Activated effector memory CD4-positive, alpha-beta T cell treated with anti-CD3 and anti-CD28 coated beads, Interleukin-2, amount 50 U/mL, for 16 hours (primary cell): ENCODE data around the gene C16orf74.

Experiments
- DNase-seq: peaks from one replicate; pipeline ENCODE4 v3.0.0-alpha.2; 2020

Gene C16orf74

DNA sequence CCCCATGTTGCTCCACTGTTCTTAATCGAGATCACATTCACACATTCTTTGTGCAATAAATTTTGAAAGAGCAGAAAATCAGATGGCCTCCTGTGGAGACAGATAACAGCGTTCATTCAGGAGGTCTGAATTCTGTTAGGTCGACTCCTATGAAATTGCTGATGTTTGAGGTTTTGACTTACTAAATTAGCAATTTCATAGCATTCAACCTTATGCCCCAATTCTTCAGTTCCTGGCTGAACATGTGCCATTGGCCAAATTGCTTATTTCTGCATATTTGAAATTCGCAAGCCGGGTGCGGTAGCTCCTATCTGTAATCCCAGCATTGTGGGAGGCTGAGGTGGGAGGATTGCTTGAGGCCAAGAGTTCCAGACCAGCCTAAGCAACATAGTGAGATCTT is 22.1 kb upstream of the C16orf74 start:
- DNase-seq, result no peak

DNA sequence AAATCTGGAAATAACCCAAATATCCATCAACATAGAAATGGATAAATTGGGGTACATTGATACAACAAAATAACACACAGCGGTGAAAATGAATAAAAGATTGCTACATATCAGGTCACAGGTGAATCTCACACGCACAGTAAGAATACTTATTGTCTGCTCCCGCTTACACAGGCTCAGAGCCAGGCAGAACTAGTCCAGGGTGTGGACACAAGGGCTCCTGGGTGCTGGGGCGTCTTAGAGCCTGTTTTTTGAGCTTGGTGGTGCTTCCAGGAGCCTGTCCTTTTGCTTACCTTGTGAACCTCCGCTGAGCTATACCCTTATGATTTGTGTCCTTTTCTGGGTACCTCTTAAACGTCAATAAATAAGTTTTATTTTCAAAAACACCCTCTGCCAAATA is 19.8 kb upstream of the C16orf74 start:
- DNase-seq, result no peak

GRCh38 chr16:85768199-85768598 is 17.3 kb upstream of the C16orf74 start:
- no peak for DNase-seq

GRCh38 chr16:85767531-85767930 is 16.6 kb upstream of the C16orf74 start:
- no peak for DNase-seq

DNA sequence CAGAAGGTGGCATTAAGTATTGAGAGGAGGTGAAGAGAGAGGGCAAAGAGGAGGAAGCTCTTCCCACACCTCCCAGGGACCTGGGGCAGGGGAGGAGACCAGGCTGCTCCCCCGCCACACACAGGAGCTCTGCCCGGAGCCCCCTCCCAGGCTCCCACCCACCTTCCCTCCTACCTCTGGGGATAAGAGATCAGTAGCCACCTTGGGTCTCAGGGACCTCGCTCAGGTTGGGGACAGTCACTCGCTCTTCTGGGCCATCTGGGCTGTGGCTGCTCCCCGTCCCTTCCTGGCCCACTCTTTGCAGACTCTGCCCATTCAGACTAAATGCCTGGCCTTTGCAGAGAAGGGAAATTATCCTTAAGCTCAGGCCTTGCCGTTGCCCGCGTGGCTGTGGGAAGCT is 14.9 kb upstream of the C16orf74 start:
- DNase-seq, result no peak

GRCh38 chr16:85765211-85765610 is 14.3 kb upstream of the C16orf74 start:
- DNase-seq, result no peak

- no peak for DNase-seq
Measured at GRCh38 chr16:85763616-85764015, 12.7 kb upstream of the C16orf74 start.

GRCh38 chr16:85762970-85763369 is 12.1 kb upstream of the C16orf74 start:
- no peak for DNase-seq

DNA sequence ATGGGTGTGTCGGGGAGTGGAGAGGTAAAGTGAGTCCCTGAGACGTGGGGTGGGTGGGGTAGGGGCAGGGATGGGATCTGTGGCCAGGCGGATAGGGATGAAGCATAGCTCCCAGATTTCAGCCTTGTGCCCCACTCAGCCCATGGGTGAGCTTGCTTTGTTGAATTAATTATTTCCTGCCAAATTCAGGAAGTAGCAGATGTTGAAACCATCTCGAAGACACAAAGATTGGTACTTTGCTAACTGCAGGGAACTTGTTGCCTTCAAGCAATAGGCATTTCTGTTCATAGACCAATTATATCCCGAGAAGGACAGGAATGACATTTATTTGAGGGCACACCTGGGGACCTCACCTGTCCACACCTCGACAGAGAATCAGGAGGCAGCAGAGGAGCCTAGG is 11.0 kb upstream of the C16orf74 start:
- DNase-seq, result no peak

- no peak for DNase-seq
Measured at GRCh38 chr16:85759631-85760419, 8.9 kb upstream of the C16orf74 start.

GRCh38 chr16:85759136-85759535 is 8.2 kb upstream of the C16orf74 start:
- DNase-seq, result no peak

GRCh38 chr16:85757341-85757822 is 6.5 kb upstream of the C16orf74 start:
- DNase-seq, result no peak

GRCh38 chr16:85755929-85756768 is 5.3 kb upstream of the C16orf74 start:
- no peak for DNase-seq

DNA sequence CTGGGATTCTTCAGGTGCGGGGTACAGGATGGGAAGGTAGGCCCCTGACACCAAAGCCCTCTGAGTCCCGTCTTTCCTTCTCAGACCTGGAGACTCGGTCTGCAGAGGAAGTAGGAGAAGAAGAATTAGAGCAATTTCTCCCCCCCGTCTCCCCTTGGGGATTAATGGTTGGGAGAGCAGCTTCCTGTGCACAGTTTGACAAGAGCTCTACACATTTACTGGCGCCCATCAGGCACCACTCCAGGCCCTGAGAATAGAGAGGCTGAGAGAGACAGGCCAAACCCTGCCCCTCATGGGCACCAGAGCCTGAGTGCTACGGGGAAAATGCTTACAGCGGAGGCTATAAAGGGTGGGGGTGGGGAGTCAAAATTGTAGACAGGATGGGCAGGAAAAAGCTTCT is 3.5 kb upstream of the C16orf74 start:
- no peak for DNase-seq

- DNase-seq, result no peak
Measured at GRCh38 chr16:85753976-85754375, 3.1 kb upstream of the C16orf74 start.

DNA sequence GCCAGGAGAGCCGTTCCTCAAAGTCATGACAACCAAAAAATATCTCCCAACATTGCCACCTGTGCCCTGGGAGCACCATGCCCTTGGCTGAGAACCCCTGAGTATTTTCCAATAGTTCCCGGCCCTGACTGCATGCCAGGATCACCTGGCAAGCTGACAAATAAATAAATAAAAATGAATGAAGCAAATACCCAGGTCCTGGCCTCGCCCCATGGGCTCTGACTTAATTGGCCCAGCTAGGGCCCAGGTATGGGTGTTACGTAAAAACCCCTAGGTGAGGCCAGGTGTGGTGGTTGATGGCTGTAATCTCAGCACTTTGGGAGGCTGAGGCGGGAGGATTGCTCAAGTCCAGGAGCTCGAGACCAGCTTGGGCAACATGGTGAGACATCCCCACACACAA is 2.7 kb upstream of the C16orf74 start:
- DNase-seq, result no peak

- no peak for DNase-seq
Measured at GRCh38 chr16:85752511-85753420, 1.9 kb upstream of the C16orf74 start.

GRCh38 chr16:85751698-85752501 is 1.0 kb upstream of the C16orf74 start:
- no peak for DNase-seq

- DNase-seq, result no peak
Measured at GRCh38 chr16:85750146-85750826, 610 bp downstream of the C16orf74 start.

- no peak for DNase-seq
Measured at GRCh38 chr16:85749771-85750145, 1.1 kb downstream of the C16orf74 start.

DNA sequence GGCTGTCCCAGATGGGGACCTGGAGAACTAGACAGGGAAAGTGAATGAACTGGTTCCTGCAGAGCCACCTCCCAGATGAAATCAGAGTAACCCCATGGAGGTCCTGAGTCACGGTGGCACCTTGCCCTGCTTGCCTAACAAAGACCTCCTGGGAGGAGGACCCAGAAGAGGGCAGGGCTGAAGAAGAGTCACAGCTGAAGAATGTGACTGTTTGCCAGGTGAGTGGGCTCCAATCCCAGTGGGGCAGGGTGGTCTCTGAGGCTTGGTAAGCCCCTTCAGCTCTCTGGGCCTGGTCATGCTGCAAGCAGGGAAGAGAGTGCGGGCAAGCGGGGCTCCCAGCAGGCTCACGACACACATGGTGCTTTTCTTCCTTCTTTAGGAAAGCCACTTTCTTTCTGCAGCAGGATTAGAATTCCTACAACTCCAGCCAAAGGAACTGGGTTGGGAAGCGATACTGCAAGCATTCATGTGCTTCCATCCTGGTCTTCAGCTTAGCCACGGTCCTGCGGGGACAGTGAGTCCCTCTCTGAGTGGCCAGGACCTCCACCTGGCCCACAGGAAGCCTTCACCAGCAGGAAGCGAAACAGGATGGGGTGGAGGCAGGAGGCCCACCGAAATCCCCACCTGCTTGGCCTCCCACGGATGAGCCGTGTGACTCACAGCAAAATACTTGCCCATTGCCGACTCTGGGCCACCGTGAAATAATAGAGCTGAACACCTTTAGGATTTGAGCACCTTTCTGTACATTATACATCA is 4.3 kb downstream of the C16orf74 start:
- DNase-seq, result no peak
